Upper lobe of left lung (tissue), 4 donors: ENCODE data around the gene DBNDD1.

Experiments
- CTCF ChIP-seq, 6 experiments: fragments of 450-650 bp in 4 of 6; fragments of 200-600 bp in 2 of 6; sonication (generic) in 2 of 6; IDR thresholded peaks; one replicate each; pipeline ENCODE4 v1.5.1; 2016 to 2019; ENCODE audit warnings: antibody characterized with exemption in 6 of 6
- EP300 ChIP-seq, 4 donors: sonication (generic); formaldehyde crosslinking; IDR thresholded peaks; one replicate each; pipeline ENCODE4 v1.5.1; 2017; ENCODE audit warnings: antibody characterized with exemption in 4 of 4, control low read depth in 2 of 4
- POLR2A ChIP-seq, 4 donors: fragments of 450-650 bp; IDR thresholded peaks; one replicate each; pipeline ENCODE4 v1.5.1; 2016 to 2017; ENCODE audit warnings: antibody characterized with exemption in 4 of 4, mild to moderate bottlenecking in 2 of 4
- POLR2AphosphoS5 ChIP-seq, 2 donors: sonication (generic); formaldehyde crosslinking; IDR thresholded peaks; one replicate each; pipeline ENCODE4 v1.5.1; 2017; ENCODE audit warnings: antibody characterized with exemption in 2 of 2

GRCh38 chr16:90019543-90020259 lies 445 bp upstream of the DBNDD1 start:
- TF ChIP-seq CTCF (IDR thresholded peaks at IDR 0.05) (peak in 5 of 6 experiments; percentile 45 to 56 (median 53)), EP300 (IDR thresholded peaks at IDR 0.05) (no peak), POLR2AphosphoS5 (IDR thresholded peaks at IDR 0.05) (no peak), POLR2A (IDR thresholded peaks at IDR 0.05) (no peak)
